ENCODE results near the gene HUNK.

- TF ChIP-seq CTCF (IDR thresholded peaks at IDR 0.05) (no peak), POLR2A (IDR thresholded peaks at IDR 0.05) (no peak), POLR2AphosphoS5 (IDR thresholded peaks at IDR 0.05) (no peak)
These were observed 34.0 kb upstream of the HUNK start for GRCh38 chr21:31838586-31839355.

Measured in sigmoid colon (tissue), 4 donors.